Right cardiac atrium (tissue), 5 donors: Measurements from ENCODE around the gene TBC1D13. TPM values are rescaled to one million over a fixed set of nuclear protein-coding genes. Genes with fewer than 3 reads are reported as not detected.

Experiments
- ATAC-seq, 2 donors: fragments of 200-7000 bp; cut with Tn5 transposase; one replicate each; pipeline versions ENCODE4 v1.8.0 to v1.9.1; 2020; ENCODE audit warnings: moderate library complexity in 2 of 2, mild to moderate bottlenecking in 1 of 2
- DNase-seq, 3 donors: peaks; one replicate each; pipeline ENCODE4 v3.0.0-alpha.2; 2020
- H3K27ac ChIP-seq: one replicate; pipeline ENCODE4 v1.5.1; 2013; ENCODE audit warnings: mild to moderate bottlenecking, low read length, control low read depth, moderate library complexity
- H3K27me3 ChIP-seq: one replicate; pipeline ENCODE4 v1.6.1; 2013; ENCODE audit not compliant: control insufficient read depth, insufficient read depth
- H3K4me1 ChIP-seq: one replicate; pipeline ENCODE4 v1.6.1; 2013; ENCODE audit warnings: low read length; ENCODE audit not compliant: control insufficient read depth, insufficient read depth
- H3K4me3 ChIP-seq: one replicate; pipeline ENCODE4 v1.5.1; 2013; ENCODE audit warnings: low read length, control low read depth
- H3K9me3 ChIP-seq: one replicate; pipeline ENCODE4 v1.6.1; 2013; ENCODE audit warnings: low read length; ENCODE audit not compliant: control insufficient read depth
- WGBS: extraction: QIAGEN DNeasy Blood & Tissue Kit; methylation state at CpG from one replicate; pipeline ENCODE4 v1.1.7; 2013; 5-methylcytosine and 5-hydroxymethylcytosine counted together
- intact Hi-C, 4 donors: fragments of 100-400 bp; cut with DNase I; formaldehyde crosslinking; loops; one replicate each; pipeline versions ENCODE4 v1.11.0 to v1.14.0; 2022 to 2023
- polyA plus RNA-seq: library from polyadenylated mRNA; stranded (reverse); fragments of 200-250 nt; gene quantifications from one replicate; pipeline ENCODE4 v1.2.3, GENCODE V29; 2013
- total RNA-seq, 4 donors: library from RNA; stranded (reverse); fragmentation: NEBNext Ultra II Directional; extraction: Animal tissue kit (Norgen Biotek cat#: 25700); gene quantifications; one replicate each; pipeline ENCODE4 v1.2.1, GENCODE V29; 2021
- donor health status: healthy with polysubstance abuse.
- donor health status: DM: no; HTN: yes; CAD: no.
- donor health status: DM: no; HTN: no; CAD: no.
- donor health status: DM: no; HTN: yes; CAD: no; lungs with severe emphysema.
- donor health status: DM: yes; HTN: yes; CAD: no.

The TBC1D13 gene
- total and polyA plus RNA-seq, 5 donors, result 12.5 to 20.8 (median 18.9) TPM

DNA sequence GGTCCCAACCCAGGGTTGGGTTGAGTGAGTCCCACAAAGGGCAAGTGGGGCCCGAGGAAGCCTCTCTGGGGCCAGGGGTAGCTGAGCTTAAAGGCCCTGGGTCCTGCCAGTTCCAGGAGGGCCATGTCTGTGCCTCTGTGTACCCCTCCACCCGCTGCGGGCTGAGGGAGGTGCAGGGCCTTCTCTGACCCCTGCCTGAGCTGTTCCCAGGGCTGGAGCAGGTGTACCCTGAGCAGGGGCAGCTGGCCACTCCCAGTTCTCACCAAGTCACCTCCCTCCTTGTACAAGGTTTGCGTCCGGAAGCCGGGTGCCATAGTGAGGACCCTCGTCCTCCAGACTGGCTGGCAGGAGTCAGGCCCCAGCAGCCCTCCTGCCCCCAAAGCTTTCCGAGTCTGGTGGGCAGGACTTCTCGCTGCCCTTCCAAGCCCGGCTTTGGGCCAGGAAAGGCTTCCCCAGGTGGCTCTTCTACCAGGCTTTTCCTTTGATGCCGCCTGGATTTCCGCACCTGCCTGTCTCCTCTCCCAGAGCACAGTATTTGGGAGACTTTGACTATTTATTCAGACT lies 22.1 kb downstream of the TBC1D13 start:
- intact Hi-C loops, result no loop called here
- H3K4me1 ChIP-seq, result no peaks in the 10 kb centered on the region
- ATAC-seq, result peak; percentile 30 to 39
- no peak overlapping the region for H3K27ac ChIP-seq
- WGBS, result 94% methylated on average over 12 of the region's 12 CpGs
- no peak for DNase-seq
- no peak overlapping the region for H3K4me3 ChIP-seq
- H3K27me3 ChIP-seq, result no peaks in the 10 kb centered on the region
- no peaks in the 10 kb centered on the region for H3K9me3 ChIP-seq

DNA sequence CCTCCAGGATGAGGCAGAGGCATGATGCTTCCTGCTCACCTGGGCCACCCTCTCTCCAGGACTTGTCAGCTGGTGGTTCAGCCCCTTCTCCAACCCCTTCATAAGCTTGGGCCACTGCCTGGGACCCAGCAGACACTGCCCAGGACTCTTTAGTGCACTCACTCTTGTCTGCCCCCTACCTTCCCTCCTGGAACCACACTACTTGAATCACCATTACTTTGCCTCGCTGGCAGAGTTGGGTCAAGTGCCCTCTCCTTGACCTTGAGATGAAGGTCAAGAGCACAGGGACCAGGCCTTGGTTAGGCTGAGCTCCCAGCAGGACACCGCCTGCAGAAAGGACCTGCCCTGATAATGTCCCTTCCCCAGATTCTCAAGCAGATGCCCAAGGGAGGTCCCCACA lies 22.8 kb downstream of the TBC1D13 start:
- no peaks in the 10 kb centered on the region for H3K9me3 ChIP-seq
- H3K4me1 ChIP-seq, result no peaks in the 10 kb centered on the region
- H3K27me3 ChIP-seq, result no peaks in the 10 kb centered on the region
- H3K27ac ChIP-seq, result no peak overlapping the region
- no peak overlapping the region for H3K4me3 ChIP-seq
- WGBS, result 68% methylated on average over 2 of the region's 2 CpGs
- no peak for DNase-seq
- ATAC-seq, result no peak
- intact Hi-C loops, result no loop called here

DNA sequence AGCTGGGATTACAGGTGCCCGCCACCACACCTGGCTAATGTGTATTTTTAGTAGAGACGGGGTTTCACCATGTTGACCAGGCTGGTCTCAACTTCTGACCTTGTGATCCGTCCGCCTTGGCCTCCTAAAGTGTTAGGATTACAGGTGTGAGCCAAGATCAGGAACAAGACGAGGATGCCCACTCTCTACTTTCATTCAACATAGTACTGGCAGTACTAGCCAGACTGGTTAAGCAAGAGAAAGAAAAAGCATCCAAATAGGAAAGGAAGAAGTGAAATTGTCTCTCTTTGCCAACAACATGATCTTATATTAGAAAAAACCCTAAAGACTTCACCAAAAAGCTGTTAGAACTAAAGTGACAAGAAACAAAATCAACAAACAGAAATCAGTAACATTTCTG lies 23.8 kb downstream of the TBC1D13 start:
- Histone ChIP-seq H3K27ac (no peak overlapping the region), H3K27me3 (no peaks in the 10 kb centered on the region), H3K9me3 (no peaks in the 10 kb centered on the region), H3K4me1 (no peaks in the 10 kb centered on the region), H3K4me3 (no peak overlapping the region)
- no peak for DNase-seq
- ATAC-seq, result no peak
- intact Hi-C loops, result no loop called here
- WGBS, result 75% methylated on average over 5 of the region's 5 CpGs

DNA sequence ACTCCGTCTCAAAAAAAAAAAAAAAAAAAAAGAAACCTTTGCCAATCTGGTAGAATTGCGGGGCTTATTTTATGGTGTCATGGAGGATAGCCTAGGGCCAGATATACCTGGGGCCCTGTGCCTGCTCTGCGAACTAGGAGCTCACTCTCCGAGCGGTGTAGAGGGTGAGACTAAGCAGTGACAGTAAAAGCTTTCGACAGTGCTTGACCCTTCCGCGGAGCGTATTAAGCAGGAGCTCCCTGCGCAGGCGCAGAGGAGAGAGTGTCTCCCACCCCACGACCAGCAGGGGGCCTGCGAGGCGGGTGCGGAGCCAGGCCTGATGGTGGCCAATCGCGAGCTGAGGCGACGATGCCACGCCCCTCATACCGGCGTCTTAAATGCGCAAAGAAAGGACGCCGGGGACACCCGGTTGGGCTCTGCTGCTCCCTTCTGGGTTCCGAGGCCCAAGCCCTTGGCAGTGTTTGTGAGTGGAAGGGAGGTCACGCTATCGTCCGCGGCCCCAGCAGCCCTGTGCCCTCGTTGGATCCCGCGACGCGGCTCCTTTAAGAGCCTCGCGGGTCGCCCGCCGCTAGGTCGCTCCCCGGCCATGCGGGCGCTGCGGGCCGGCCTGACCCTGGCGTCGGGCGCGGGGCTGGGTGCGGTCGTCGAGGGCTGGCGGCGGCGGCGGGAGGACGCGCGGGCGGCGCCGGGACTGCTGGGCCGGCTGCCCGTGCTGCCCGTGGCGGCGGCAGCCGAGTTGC lies 31.2 kb downstream of the TBC1D13 start, which contains the start of gene ENDOG:
ENDOG (plus strand) TSS at position 402 of the 740 bp plus-strand sequence; CDS start at position 587, 185 bp downstream.
- no peaks in the 10 kb centered on the region for H3K27me3 ChIP-seq
- DNase-seq (peak; percentile 98 to 99 (median 99)), ATAC-seq (peak; percentile 93 to 94)
- under 1% methylated on average over 70 of the region's 70 CpGs for WGBS
- peaks cover 8% of the 10 kb centered on the region for H3K4me1 ChIP-seq
- no peaks in the 10 kb centered on the region for H3K9me3 ChIP-seq
- H3K4me3 ChIP-seq, result peak within 1 kb of the TSS; percentile 47
- intact Hi-C loops, result no loop called here
- peak within 1 kb of the TSS; percentile 85 for H3K27ac ChIP-seq

DNA sequence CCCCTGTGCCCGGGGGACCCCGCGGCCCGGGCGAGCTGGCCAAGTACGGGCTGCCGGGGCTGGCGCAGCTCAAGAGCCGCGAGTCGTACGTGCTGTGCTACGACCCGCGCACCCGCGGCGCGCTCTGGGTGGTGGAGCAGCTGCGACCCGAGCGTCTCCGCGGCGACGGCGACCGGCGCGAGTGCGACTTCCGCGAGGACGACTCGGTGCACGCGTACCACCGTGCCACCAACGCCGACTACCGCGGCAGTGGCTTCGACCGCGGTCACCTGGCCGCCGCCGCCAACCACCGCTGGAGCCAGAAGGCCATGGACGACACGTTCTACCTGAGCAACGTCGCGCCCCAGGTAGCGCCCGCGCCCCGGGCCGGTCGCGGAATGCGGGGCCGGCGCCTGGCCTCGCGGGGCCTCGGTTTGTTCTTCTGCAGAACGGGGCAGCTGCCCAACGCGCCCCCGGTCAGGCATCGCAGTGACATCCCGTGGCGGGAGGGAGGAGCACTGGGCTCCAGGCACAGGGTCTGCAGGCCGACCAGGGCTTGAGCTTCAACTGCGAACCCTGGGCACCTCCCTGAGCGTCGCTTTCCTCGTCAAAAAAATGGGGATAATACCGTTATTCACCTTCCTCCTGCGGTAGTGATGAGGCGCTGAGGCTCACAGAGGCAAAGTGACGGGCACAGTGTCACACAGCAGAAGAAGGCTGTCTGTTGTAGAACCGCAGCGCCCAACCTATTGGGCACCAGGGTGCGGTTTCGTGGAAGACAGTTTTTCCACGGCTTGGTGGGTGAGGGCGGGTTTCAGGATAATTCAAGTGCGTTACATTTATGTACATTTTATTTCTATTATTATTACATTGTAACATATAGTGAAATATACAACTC lies 32.0 kb downstream of the TBC1D13 start:
- peak overlapping the region; percentile 85 for H3K27ac ChIP-seq
- 5% methylated on average over 90 of the region's 90 CpGs for WGBS
- H3K27me3 ChIP-seq, result no peaks in the 10 kb centered on the region
- peak; percentile 5 for ATAC-seq
- intact Hi-C loops, result no loop called here
- no peaks in the 10 kb centered on the region for H3K9me3 ChIP-seq
- peaks cover 8% of the 10 kb centered on the region for H3K4me1 ChIP-seq
- H3K4me3 ChIP-seq, result peak overlapping the region; percentile 47
- DNase-seq, result peak; percentile 34 to 82 (median 81)

DNA sequence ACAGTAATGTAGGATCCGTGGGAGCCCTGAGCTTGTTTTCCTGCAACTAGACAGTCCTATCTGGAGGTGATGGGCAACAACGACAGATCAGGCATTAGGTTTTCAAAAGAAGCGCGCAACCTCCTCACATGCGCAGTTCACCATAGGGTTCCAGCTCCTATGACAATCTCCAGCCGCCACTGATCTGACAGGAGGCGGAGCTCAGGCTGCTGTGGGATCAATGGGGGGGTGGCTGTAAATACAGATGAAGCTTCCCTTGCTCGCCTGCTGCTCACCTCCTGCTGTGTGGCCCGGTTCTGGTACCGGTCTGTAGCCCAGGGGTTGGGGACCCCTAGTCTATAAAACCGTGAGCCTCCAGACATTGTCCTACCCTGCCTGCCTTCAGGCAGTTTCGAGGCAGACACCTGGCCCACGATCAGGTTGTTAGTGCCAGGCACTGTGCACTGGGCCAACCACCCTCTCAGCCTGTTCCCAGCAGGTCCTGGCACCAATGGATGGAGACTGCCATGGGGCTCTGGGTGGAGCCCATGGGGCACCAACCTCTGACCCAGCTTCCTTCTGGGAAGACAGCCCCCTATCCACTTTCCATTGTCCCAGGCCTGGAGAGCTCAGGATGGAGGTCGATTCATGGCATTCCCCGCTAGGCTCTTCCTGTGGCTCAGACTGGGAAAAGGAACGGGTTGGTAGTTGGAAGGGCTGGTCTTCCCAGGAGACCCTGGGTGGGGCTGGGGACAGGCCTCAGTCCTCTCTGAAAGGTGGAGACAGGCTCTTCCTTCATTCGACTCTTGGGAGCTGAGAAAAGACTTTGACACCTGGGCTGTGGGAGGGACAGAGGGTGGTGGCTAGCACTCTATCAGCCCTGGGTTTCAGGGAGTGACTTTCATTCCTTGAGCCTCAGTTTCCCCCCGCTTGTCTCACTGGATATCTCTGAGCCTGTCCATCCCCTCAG lies 32.9 kb downstream of the TBC1D13 start:
- Histone ChIP-seq H3K27me3 (no peaks in the 10 kb centered on the region), H3K27ac (peak overlapping the region; percentile 25), H3K4me3 (no peak overlapping the region), H3K4me1 (peaks cover 8% of the 10 kb centered on the region), H3K9me3 (no peaks in the 10 kb centered on the region)
- peak; percentile 67 to 84 (median 84) for DNase-seq
- intact Hi-C loops, result no loop called here
- WGBS, result 45% methylated on average over 18 of the region's 18 CpGs
- ATAC-seq, result peak; percentile 15 to 44

DNA sequence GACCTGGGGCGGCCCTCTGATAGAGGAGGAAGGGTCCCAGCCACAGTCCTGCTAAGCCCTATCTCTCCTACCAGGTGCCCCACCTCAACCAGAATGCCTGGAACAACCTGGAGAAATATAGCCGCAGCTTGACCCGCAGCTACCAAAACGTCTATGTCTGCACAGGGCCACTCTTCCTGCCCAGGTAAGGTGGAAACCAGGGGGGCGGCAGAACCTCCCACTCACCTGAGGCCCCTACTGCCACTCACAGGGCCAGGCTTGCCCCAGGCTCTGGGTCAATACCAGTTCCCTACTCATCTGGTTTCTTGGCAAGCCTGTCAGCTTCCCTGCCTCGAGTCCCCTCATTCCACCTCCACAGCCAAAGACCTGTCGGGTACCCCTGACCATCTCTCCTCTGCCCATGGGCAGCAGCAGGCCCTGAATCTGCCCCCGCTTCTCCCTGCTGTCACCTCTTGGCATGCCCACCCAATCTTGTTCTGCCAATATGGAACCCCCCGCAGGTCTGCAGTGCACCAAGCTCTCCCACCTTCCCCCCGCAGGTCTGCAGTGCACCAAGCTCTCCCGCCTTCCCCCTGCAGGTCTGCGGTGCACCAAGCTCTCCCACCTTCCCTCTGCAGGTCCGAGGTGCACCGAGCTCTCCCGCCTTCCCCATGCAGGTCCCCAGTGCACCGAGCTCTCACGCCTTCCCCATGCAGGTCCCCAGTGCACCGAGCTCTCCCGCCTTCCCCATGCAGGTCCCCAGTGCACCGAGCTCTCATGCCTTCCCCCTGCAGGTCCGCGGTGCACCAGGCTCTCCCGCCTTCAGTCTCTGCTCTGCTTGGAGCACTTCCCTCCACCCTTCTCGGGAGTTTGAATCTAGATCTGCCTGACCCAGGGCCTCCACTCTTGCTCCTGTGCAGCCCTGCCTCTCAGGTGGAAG lies 33.9 kb downstream of the TBC1D13 start:
- Histone ChIP-seq H3K4me1 (peaks cover 8% of the 10 kb centered on the region), H3K27ac (no peak overlapping the region), H3K4me3 (no peak overlapping the region), H3K27me3 (no peaks in the 10 kb centered on the region), H3K9me3 (no peaks in the 10 kb centered on the region)
- 86% methylated on average over 24 of the region's 24 CpGs for WGBS
- intact Hi-C loops, result no loop called here
- no peak for ATAC-seq
- DNase-seq, result no peak

DNA sequence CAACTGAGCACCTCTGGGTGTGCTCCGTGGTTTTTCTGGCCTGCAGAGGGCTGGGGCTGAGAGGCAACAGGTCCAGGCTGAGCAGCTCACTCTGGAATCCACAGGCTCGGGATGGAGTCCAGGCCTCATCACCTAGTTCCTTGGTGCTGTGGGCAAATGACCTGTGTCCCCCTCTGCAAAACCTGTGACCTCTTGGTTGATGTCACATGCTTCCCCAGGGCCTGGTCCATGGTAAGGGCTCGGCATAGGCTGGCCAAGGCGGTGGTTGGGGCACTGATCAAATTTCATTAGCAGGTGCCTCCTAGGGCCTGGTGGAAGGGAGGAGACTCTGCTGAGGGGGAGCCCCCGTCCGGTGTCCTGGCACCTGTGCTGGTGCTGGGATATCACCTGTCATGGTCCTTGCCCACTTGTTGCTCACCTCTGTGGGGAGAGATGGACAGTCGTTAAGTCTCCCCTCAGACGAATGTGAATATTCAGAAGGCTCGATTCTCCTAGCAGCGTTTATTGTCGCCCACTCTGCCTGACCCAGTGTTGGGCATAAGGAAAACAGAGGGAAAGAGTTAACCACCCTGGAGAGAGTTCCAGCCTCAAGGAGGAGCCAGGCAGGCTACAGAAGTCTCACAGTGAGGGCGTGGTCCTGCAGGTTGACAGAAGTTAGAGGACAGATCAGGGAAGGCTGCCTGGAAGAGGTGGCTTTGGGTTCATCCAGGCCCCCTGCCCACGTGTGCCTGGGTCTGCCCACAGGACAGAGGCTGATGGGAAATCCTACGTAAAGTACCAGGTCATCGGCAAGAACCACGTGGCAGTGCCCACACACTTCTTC lies 34.7 kb downstream of the TBC1D13 start:
- Histone ChIP-seq H3K4me3 (no peak overlapping the region), H3K9me3 (no peaks in the 10 kb centered on the region), H3K4me1 (peaks cover 8% of the 10 kb centered on the region), H3K27ac (no peak overlapping the region), H3K27me3 (no peaks in the 10 kb centered on the region)
- 87% methylated on average over 16 of the region's 16 CpGs for WGBS
- ATAC-seq (no peak), DNase-seq (no peak)
- intact Hi-C loops, result no loop called here

DNA sequence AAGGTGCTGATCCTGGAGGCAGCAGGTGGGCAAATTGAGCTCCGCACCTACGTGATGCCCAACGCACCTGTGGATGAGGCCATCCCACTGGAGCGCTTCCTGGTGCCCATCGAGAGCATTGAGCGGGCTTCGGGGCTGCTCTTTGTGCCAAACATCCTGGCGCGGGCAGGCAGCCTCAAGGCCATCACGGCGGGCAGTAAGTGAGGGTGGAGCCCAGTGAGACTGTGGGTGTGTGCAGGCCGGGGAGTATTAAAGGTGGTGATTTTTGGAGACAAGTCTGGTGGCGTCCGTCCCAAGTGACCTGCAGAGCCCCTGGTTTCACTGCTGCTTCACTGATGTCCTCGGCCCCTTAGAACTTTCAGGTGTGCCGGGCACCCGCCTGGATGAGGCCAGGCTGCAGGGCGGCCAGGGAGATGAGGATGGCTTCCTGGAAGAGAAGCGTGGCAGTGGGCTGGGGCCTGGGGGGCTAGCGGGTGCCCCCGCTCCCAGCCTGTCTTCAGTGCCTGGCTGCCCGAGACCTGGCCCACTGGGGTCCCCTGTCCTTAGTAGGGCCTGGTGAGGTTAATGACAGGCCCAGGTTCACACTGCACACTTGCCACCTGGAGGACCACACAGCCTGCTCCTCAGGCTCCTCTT lies 35.5 kb downstream of the TBC1D13 start:
- ATAC-seq (no peak), DNase-seq (no peak)
- Histone ChIP-seq H3K27ac (no peak overlapping the region), H3K4me1 (peaks cover 8% of the 10 kb centered on the region), H3K27me3 (no peaks in the 10 kb centered on the region), H3K4me3 (no peak overlapping the region), H3K9me3 (no peaks in the 10 kb centered on the region)
- intact Hi-C loops, result no loop called here
- 91% methylated on average over 22 of the region's 22 CpGs for WGBS
